Esophagus squamous epithelium (tissue), 5 donors: ENCODE data around the gene DPP4. TPM values are rescaled to one million over a fixed set of nuclear protein-coding genes. Genes with fewer than 3 reads are reported as not detected.

Experiments used
- DNase-seq: peaks from one replicate; lab custom pipeline; 2025; lab: John Stamatoyannopoulos, UW
- H3K27ac ChIP-seq, 4 donors: fragments of 200-600 bp; sonication (generic); one replicate each; pipeline ENCODE4 v1.5.1; 2016 to 2019; ENCODE audit warnings: mild to moderate bottlenecking in 1 of 4
- H3K27me3 ChIP-seq, 4 donors: fragments of 200-600 bp; sonication (generic); 1 replicate in 3 of 4; 2 replicates in 1 of 4; pipeline versions ENCODE4 v1.5.1 to v1.6.0; 2017 to 2021; ENCODE audit warnings: antibody characterized with exemption in 1 of 4
- H3K36me3 ChIP-seq, 3 donors: fragments of 200-600 bp; sonication (generic); one replicate each; pipeline ENCODE4 v1.5.1; 2016 to 2019
- H3K4me1 ChIP-seq, 3 donors: fragments of 200-600 bp; sonication (generic); one replicate each; pipeline ENCODE4 v1.5.1; 2017 to 2019
- H3K4me3 ChIP-seq, 4 donors: fragments of 200-600 bp; sonication (generic); 1 replicate in 3 of 4; 2 replicates in 1 of 4; pipeline ENCODE4 v1.5.1; 2016 to 2019; ENCODE audit warnings: mild to moderate bottlenecking in 2 of 4, moderate library complexity in 1 of 4
- H3K9me3 ChIP-seq, 3 donors: fragments of 200-600 bp; sonication (generic); one replicate each; pipeline ENCODE4 v1.5.1; 2016 to 2019
- CTCF ChIP-seq, 6 experiments: fragments of 450-650 bp in 4 of 6; fragments of 200-600 bp in 2 of 6; sonication (generic) in 2 of 6; IDR thresholded peaks; one replicate each; pipeline ENCODE4 v1.5.1; 2016 to 2019; ENCODE audit warnings: antibody characterized with exemption in 6 of 6, mild to moderate bottlenecking in 4 of 6, moderate library complexity in 4 of 6
- POLR2A ChIP-seq, 4 donors: fragments of 450-650 bp; IDR thresholded peaks; one replicate each; pipeline ENCODE4 v1.6.1; 2017; ENCODE audit warnings: antibody characterized with exemption in 4 of 4, mild to moderate bottlenecking in 4 of 4, moderate library complexity in 3 of 4
- WGBS, 2 donors: methylation state at CpG; one replicate each; pipeline ENCODE4 v1.1.5; 2018; 5-methylcytosine and 5-hydroxymethylcytosine counted together
- intact Hi-C: fragments of 100-400 bp; cut with DNase I; formaldehyde crosslinking; loops from one replicate; pipeline ENCODE4 v1.15.0; 2022
- total RNA-seq, 4 donors: library from RNA; depleted of rRNA; stranded (reverse); fragments of >200 nt; gene quantifications; one replicate each; pipeline ENCODE4 v1.1.0, GENCODE V29; 2016
- donor health status: DM: yes; HTN: yes; CAD: no.

DPP4 gene
- total RNA-seq, 4 donors from 2014 or later: 0.97 to 3.1 (median 3.0) TPM; not detected in 1

GRCh38 chr2:161972866-161973265, 101.1 kb downstream of the DPP4 start:
- Histone ChIP-seq H3K4me3 (no peak overlapping the region), H3K27me3 (no peaks in the 10 kb centered on the region), H3K27ac (no peak overlapping the region), H3K9me3 (no peaks in the 10 kb centered on the region), H3K36me3 (no peaks in the 10 kb centered on the region), H3K4me1 (no peaks in the 10 kb centered on the region)
- DNase-seq: no peak
- TF ChIP-seq CTCF (IDR thresholded peaks at IDR 0.05) (no peak), POLR2A (IDR thresholded peaks at IDR 0.05) (no peak)
- intact Hi-C loops: no loop called here
- 69 to 90% methylated on average over 2 of the region's 2 CpGs for WGBS, 2 donors

- TF ChIP-seq POLR2A (IDR thresholded peaks at IDR 0.05) (no peak), CTCF (IDR thresholded peaks at IDR 0.05) (no peak)
- no peaks in the 10 kb centered on the region for H3K9me3 ChIP-seq
- WGBS, 2 donors: 72 to 75% methylated on average over 1 of the region's 1 CpG
- H3K27ac ChIP-seq: no peak overlapping the region
- no peak overlapping the region for H3K4me3 ChIP-seq
- no peaks in the 10 kb centered on the region for H3K36me3 ChIP-seq
- H3K27me3 ChIP-seq: no peaks in the 10 kb centered on the region
- no peak for DNase-seq
- H3K4me1 ChIP-seq: no peaks in the 10 kb centered on the region
- intact Hi-C loops: no loop called here
Measured at GRCh38 chr2:161972232-161972631, 101.8 kb downstream of the DPP4 start.

- intact Hi-C loops: no loop called here
- 80 to 89% methylated on average over 8 to 9 of the region's 9 CpGs for WGBS, 2 donors
- Histone ChIP-seq H3K4me1 (no peaks in the 10 kb centered on the region), H3K27ac (no peak overlapping the region), H3K36me3 (no peaks in the 10 kb centered on the region), H3K4me3 (no peak overlapping the region), H3K27me3 (no peaks in the 10 kb centered on the region), H3K9me3 (no peaks in the 10 kb centered on the region)
- TF ChIP-seq POLR2A (IDR thresholded peaks at IDR 0.05): no peak
- TF ChIP-seq CTCF (IDR thresholded peaks at IDR 0.05): no peak
- DNase-seq: no peak
Measured at GRCh38 chr2:161971551-161971950, 102.5 kb downstream of the DPP4 start.

- DNase-seq: no peak
- no peak overlapping the region for H3K27ac ChIP-seq
- WGBS, 2 donors: 86 to 90% methylated on average over 1 of the region's 1 CpG
- intact Hi-C loops: no loop called here
- no peaks in the 10 kb centered on the region for H3K9me3 ChIP-seq
- H3K36me3 ChIP-seq: no peaks in the 10 kb centered on the region
- TF ChIP-seq CTCF (IDR thresholded peaks at IDR 0.05) (no peak), POLR2A (IDR thresholded peaks at IDR 0.05) (no peak)
- no peak overlapping the region for H3K4me3 ChIP-seq
- H3K27me3 ChIP-seq: no peaks in the 10 kb centered on the region
- H3K4me1 ChIP-seq: no peaks in the 10 kb centered on the region
Measured at GRCh38 chr2:161969159-161969558, 104.9 kb downstream of the DPP4 start.

- intact Hi-C loops: no loop called here
- H3K9me3 ChIP-seq: no peaks in the 10 kb centered on the region
- H3K27me3 ChIP-seq: no peaks in the 10 kb centered on the region
- TF ChIP-seq CTCF (IDR thresholded peaks at IDR 0.05) (no peak), POLR2A (IDR thresholded peaks at IDR 0.05) (no peak)
- H3K4me1 ChIP-seq: no peaks in the 10 kb centered on the region
- H3K27ac ChIP-seq: no peak overlapping the region
- DNase-seq: no peak
- H3K4me3 ChIP-seq: no peak overlapping the region
- no peaks in the 10 kb centered on the region for H3K36me3 ChIP-seq
- WGBS, 2 donors: 42 to 62% methylated on average over 1 of the region's 1 CpG
Measured at GRCh38 chr2:161965994-161966393, 108.0 kb downstream of the DPP4 start.
